Astrocyte (in vitro differentiated cells and primary cell): ENCODE data around the gene LHPP. TPM values are rescaled to one million over a fixed set of nuclear protein-coding genes. Genes with fewer than 3 reads are reported as not detected.

ENCODE experiments used
- DNase-seq: peaks from one replicate; pipeline ENCODE4 v3.0.0-alpha.2; 2010; ENCODE audit warnings: low read depth
- FAIRE-seq: peaks from 2 replicates; lab custom pipeline; 2011; peaks lifted over from hg19 to GRCh38; lab: Jason Lieb, UNC
- H2AFZ ChIP-seq: 2 replicates; pipeline ENCODE4 v1.6.0; 2012; ENCODE audit warnings: low read depth, low read length, inconsistent platforms
- H3K27ac ChIP-seq: 2 replicates; pipeline ENCODE4 v1.5.1; 2011; ENCODE audit warnings: low read depth, low read length, inconsistent platforms
- H3K27me3 ChIP-seq: 2 replicates; pipeline ENCODE4 v1.6.0; 2011; ENCODE audit warnings: low read length, inconsistent platforms; ENCODE audit not compliant: insufficient read depth
- H3K36me3 ChIP-seq: 2 replicates; pipeline ENCODE4 v1.5.1; 2011; ENCODE audit warnings: low read length, inconsistent platforms; ENCODE audit not compliant: insufficient read depth
- H3K4me1 ChIP-seq: 2 replicates; pipeline ENCODE4 v1.5.1; 2011; ENCODE audit warnings: low read length, inconsistent platforms; ENCODE audit not compliant: insufficient read depth
- H3K4me2 ChIP-seq: 2 replicates; pipeline ENCODE4 v1.6.0; 2012; ENCODE audit warnings: low read length, inconsistent platforms
- H3K4me3 ChIP-seq: 2 replicates; pipeline ENCODE4 v1.5.1; 2011; ENCODE audit warnings: low read depth, mild to moderate bottlenecking, low read length, inconsistent platforms; ENCODE audit not compliant: insufficient read depth
- H3K79me2 ChIP-seq: 2 replicates; pipeline ENCODE4 v1.6.0; 2012; ENCODE audit warnings: mild to moderate bottlenecking, low read length, inconsistent platforms; ENCODE audit not compliant: insufficient read depth
- H3K9ac ChIP-seq: 2 replicates; pipeline ENCODE4 v1.6.0; 2012; ENCODE audit warnings: mild to moderate bottlenecking, low read length, inconsistent platforms
- H3K9me3 ChIP-seq: 2 replicates; pipeline ENCODE4 v1.5.1; 2012; ENCODE audit warnings: low read depth, mild to moderate bottlenecking, low read length, inconsistent platforms; ENCODE audit not compliant: insufficient read depth
- H4K20me1 ChIP-seq: 2 replicates; pipeline ENCODE4 v1.6.0; 2012; ENCODE audit warnings: low read length, inconsistent platforms; ENCODE audit not compliant: insufficient read depth
- H3K27ac Mint-ChIP-seq: one replicate; pipeline ENCODE4 v1.8.0; 2021; ENCODE audit warnings: mild to moderate bottlenecking, mixed read lengths; ENCODE audit not compliant: unreplicated experiment
- H3K27me3 Mint-ChIP-seq: one replicate; pipeline ENCODE4 v1.8.0; 2021; ENCODE audit warnings: low read depth, mixed read lengths; ENCODE audit not compliant: unreplicated experiment
- H3K36me3 Mint-ChIP-seq: one replicate; pipeline ENCODE4 v1.8.0; 2021; ENCODE audit warnings: low read depth, mixed read lengths; ENCODE audit not compliant: unreplicated experiment
- H3K4me1 Mint-ChIP-seq: one replicate; pipeline ENCODE4 v1.8.0; 2021; ENCODE audit warnings: low read depth, mixed read lengths; ENCODE audit not compliant: unreplicated experiment
- H3K4me3 Mint-ChIP-seq: one replicate; pipeline ENCODE4 v1.8.0; 2021; ENCODE audit warnings: mild to moderate bottlenecking, moderate library complexity, mixed read lengths; ENCODE audit not compliant: unreplicated experiment
- H3K9me3 Mint-ChIP-seq: one replicate; pipeline ENCODE4 v1.8.0; 2021; ENCODE audit warnings: mild to moderate bottlenecking, mixed read lengths; ENCODE audit not compliant: unreplicated experiment
- CTCF ChIP-seq: IDR thresholded peaks from 2 replicates; pipeline ENCODE4 v1.5.1; 2011; ENCODE audit warnings: low read depth, mild to moderate bottlenecking, inconsistent platforms, low read length, moderate library complexity; ENCODE audit not compliant: insufficient read depth
- EZH2 ChIP-seq: IDR thresholded peaks from 2 replicates; pipeline ENCODE4 v1.6.1; 2012; ENCODE audit warnings: mild to moderate bottlenecking, low read length, inconsistent platforms; ENCODE audit not compliant: insufficient read depth
- total RNA-seq: library from RNA; stranded (reverse); gene quantifications from 2 replicates; pipeline ENCODE4 v1.2.1, GENCODE V29; 2021

The LHPP gene
- total RNA-seq, 1 donor from 2014 or later: 6.9 TPM

GRCh38 chr10:124496150-124496549 lies 34.5 kb downstream of the LHPP start:
- H2AFZ ChIP-seq: no peak overlapping the region
- H3K27me3 Mint-ChIP-seq: peaks cover 7% of the 10 kb centered on the region
- no peak overlapping the region for H3K9ac ChIP-seq
- no peak overlapping the region for H3K4me2 ChIP-seq
- H3K9me3 ChIP-seq: no peaks in the 10 kb centered on the region
- no peak overlapping the region for H3K27ac ChIP-seq
- peaks cover 15% of the 10 kb centered on the region for H3K36me3 Mint-ChIP-seq
- no peaks in the 10 kb centered on the region for H4K20me1 ChIP-seq
- H3K4me1 Mint-ChIP-seq: no peaks in the 10 kb centered on the region
- no peaks in the 10 kb centered on the region for H3K79me2 ChIP-seq
- DNase-seq (no peak), FAIRE-seq (no peak)
- H3K27ac Mint-ChIP-seq: no peak overlapping the region
- H3K36me3 ChIP-seq: no peaks in the 10 kb centered on the region
- H3K27me3 ChIP-seq: no peaks in the 10 kb centered on the region
- H3K4me1 ChIP-seq: no peaks in the 10 kb centered on the region
- H3K4me3 ChIP-seq: no peak overlapping the region
- peaks cover 8% of the 10 kb centered on the region for H3K9me3 Mint-ChIP-seq
- H3K4me3 Mint-ChIP-seq: no peak overlapping the region
- TF ChIP-seq EZH2 (no peak), CTCF (no peak)

GRCh38 chr10:124496620-124497019 lies 35.0 kb downstream of the LHPP start:
- H3K9ac ChIP-seq: no peak overlapping the region
- H3K9me3 ChIP-seq: no peaks in the 10 kb centered on the region
- no peaks in the 10 kb centered on the region for H4K20me1 ChIP-seq
- H2AFZ ChIP-seq: no peak overlapping the region
- no peaks in the 10 kb centered on the region for H3K27me3 ChIP-seq
- H3K36me3 ChIP-seq: no peaks in the 10 kb centered on the region
- H3K79me2 ChIP-seq: no peaks in the 10 kb centered on the region
- no peak overlapping the region for H3K27ac Mint-ChIP-seq
- no peak overlapping the region for H3K27ac ChIP-seq
- peaks cover 7% of the 10 kb centered on the region for H3K27me3 Mint-ChIP-seq
- DNase-seq (no peak), FAIRE-seq (no peak)
- no peak overlapping the region for H3K4me3 Mint-ChIP-seq
- no peaks in the 10 kb centered on the region for H3K4me1 Mint-ChIP-seq
- H3K4me1 ChIP-seq: no peaks in the 10 kb centered on the region
- H3K9me3 Mint-ChIP-seq: peaks cover 9% of the 10 kb centered on the region
- H3K4me2 ChIP-seq: no peak overlapping the region
- no peak for TF ChIP-seq CTCF
- TF ChIP-seq EZH2: no peak
- H3K4me3 ChIP-seq: no peak overlapping the region
- H3K36me3 Mint-ChIP-seq: peaks cover 16% of the 10 kb centered on the region

GRCh38 chr10:124497196-124497881 lies 35.7 kb downstream of the LHPP start:
- Mint-ChIP-seq H3K27ac (no peak overlapping the region), H3K4me1 (no peaks in the 10 kb centered on the region), H3K9me3 (peaks cover 9% of the 10 kb centered on the region), H3K27me3 (peaks cover 5% of the 10 kb centered on the region), H3K4me3 (no peak overlapping the region), H3K36me3 (peaks cover 11% of the 10 kb centered on the region)
- no peaks in the 10 kb centered on the region for H3K4me1 ChIP-seq
- no peak overlapping the region for H3K27ac ChIP-seq
- H3K36me3 ChIP-seq: no peaks in the 10 kb centered on the region
- H3K27me3 ChIP-seq: no peaks in the 10 kb centered on the region
- H2AFZ ChIP-seq: no peak overlapping the region
- FAIRE-seq (no peak), DNase-seq (no peak)
- no peaks in the 10 kb centered on the region for H3K79me2 ChIP-seq
- no peak overlapping the region for H3K4me3 ChIP-seq
- no peak overlapping the region for H3K4me2 ChIP-seq
- no peaks in the 10 kb centered on the region for H3K9me3 ChIP-seq
- H4K20me1 ChIP-seq: no peaks in the 10 kb centered on the region
- no peak for TF ChIP-seq EZH2
- no peak for TF ChIP-seq CTCF
- no peak overlapping the region for H3K9ac ChIP-seq
